IMR-90 (cell line): Measurements from ENCODE around the gene CLEC16A. TPM values are rescaled to one million over a fixed set of nuclear protein-coding genes. Genes with fewer than 3 reads are reported as not detected.

ENCODE experiments used
- ATAC-seq: fragments of 200-7000 bp; cut with Tn5 transposase; 2 replicates; pipeline ENCODE4 v1.9.1; 2020; ENCODE audit warnings: low read depth, mild to moderate bottlenecking, moderate library complexity
- BruUV-seq: library from RNA; stranded (reverse); fragments of 400-500 nt; replicated peaks from 2 replicates; lab custom pipeline; 2021; lab: Mats Ljungman, UMichigan
- CTCF ChIA-PET: fragments of 300-600 bp; formaldehyde crosslinking; extraction: SDS; loops from one replicate; lab custom pipeline; 2021; ENCODE audit warnings: antibody characterized with exemption; lab: Yijun Ruan, JAX
- POLR2A ChIA-PET: fragments of 300-600 bp; sonication (Branson Sonifier 250); formaldehyde crosslinking; loops from one replicate; lab custom pipeline; 2022; ENCODE audit warnings: antibody characterized with exemption; ENCODE audit not compliant: unreplicated experiment; lab: Charles Lee
- DNase-seq: peaks from one replicate; pipeline ENCODE4 v3.0.0; 2013
- H2AFZ ChIP-seq: replicated peaks from 2 replicates; pipeline ENCODE3; 2013; ENCODE audit warnings: low read length, mild to moderate bottlenecking; ENCODE audit not compliant: poor library complexity
- H2AK5ac ChIP-seq: 2 replicates; pipeline ENCODE4 v1.6.1; 2013; ENCODE audit warnings: low read depth, low read length, inconsistent platforms
- H2AK9ac ChIP-seq: replicated peaks from 2 replicates; pipeline ENCODE3; 2013; ENCODE audit warnings: mild to moderate bottlenecking, low read depth, low read length, moderate library complexity; ENCODE audit not compliant: poor library complexity
- H2BK120ac ChIP-seq: 2 replicates; pipeline ENCODE4 v1.6.1; 2013; ENCODE audit warnings: low read depth, low read length, inconsistent platforms
- H2BK15ac ChIP-seq: 3 replicates; pipeline ENCODE4 v1.6.1; 2013; ENCODE audit warnings: low read depth, low read length, inconsistent platforms
- H2BK20ac ChIP-seq: 2 replicates; pipeline ENCODE4 v1.6.1; 2013; ENCODE audit warnings: low read depth, mild to moderate bottlenecking, inconsistent platforms, low read length, moderate library complexity
- H2BK5ac ChIP-seq: 2 replicates; pipeline ENCODE4 v1.6.1; 2013; ENCODE audit warnings: mild to moderate bottlenecking, low read depth, low read length, inconsistent platforms; ENCODE audit not compliant: poor library complexity, severe bottlenecking
- H3K14ac ChIP-seq: replicated peaks from 2 replicates; pipeline ENCODE4 v1.6.1; 2013; ENCODE audit warnings: low read depth, low read length, inconsistent platforms
- H3K18ac ChIP-seq: 2 replicates; pipeline ENCODE4 v1.6.1; 2013; ENCODE audit warnings: low read depth, low read length, control low read depth
- H3K23ac ChIP-seq: 2 replicates; pipeline ENCODE4 v1.6.1; 2013; ENCODE audit warnings: low read depth, low read length, inconsistent platforms
- H3K27ac ChIP-seq: 2 replicates; pipeline ENCODE4 v1.5.1; 2013; ENCODE audit warnings: mild to moderate bottlenecking, control low read depth, low read length; ENCODE audit not compliant: insufficient read depth
- H3K27me3 ChIP-seq: 2 replicates; pipeline ENCODE4 v1.6.1; 2013; ENCODE audit warnings: low read length; ENCODE audit not compliant: control insufficient read depth, insufficient read depth
- H3K36me3 ChIP-seq: 2 replicates; pipeline ENCODE4 v1.6.1; 2013; ENCODE audit warnings: low read length, mixed read lengths; ENCODE audit not compliant: control insufficient read depth, insufficient read depth
- H3K4ac ChIP-seq: 2 replicates; pipeline ENCODE4 v1.6.1; 2013; ENCODE audit warnings: low read depth, low read length, inconsistent platforms
- H3K4me1 ChIP-seq: 2 replicates; pipeline ENCODE4 v1.6.1; 2013; ENCODE audit warnings: low read length, mixed read lengths; ENCODE audit not compliant: control insufficient read depth, insufficient read depth
- H3K4me2 ChIP-seq: 2 replicates; pipeline ENCODE4 v1.6.1; 2013; ENCODE audit warnings: low read depth, mild to moderate bottlenecking, control low read depth, low read length, moderate library complexity
- H3K4me3 ChIP-seq: 2 replicates; pipeline ENCODE4 v1.5.1; 2013; ENCODE audit warnings: low read depth, mild to moderate bottlenecking, control low read depth, low read length, moderate library complexity; ENCODE audit not compliant: insufficient read depth
- H3K56ac ChIP-seq: 2 replicates; pipeline ENCODE4 v1.6.1; 2013; ENCODE audit warnings: low read length, inconsistent platforms; ENCODE audit not compliant: insufficient read depth; ENCODE audit errors: extremely low read depth
- H3K79me1 ChIP-seq, 2 experiments: 2 replicates each; pipeline ENCODE4 v1.6.1; 2013; ENCODE audit warnings: low read length in 2 of 2, inconsistent platforms in 1 of 2, low read depth in 1 of 2
- H3K9ac ChIP-seq: 2 replicates; pipeline ENCODE4 v1.6.1; 2013; ENCODE audit warnings: low read depth, low read length, control low read depth
- H3K9me1 ChIP-seq: 2 replicates; pipeline ENCODE4 v1.6.1; 2013; ENCODE audit warnings: low read length, inconsistent platforms; ENCODE audit not compliant: insufficient read depth
- H3K9me3 ChIP-seq: 2 replicates; pipeline ENCODE4 v1.6.1; 2013; ENCODE audit warnings: low read length; ENCODE audit not compliant: control insufficient read depth, insufficient read depth
- H4K20me1 ChIP-seq: 2 replicates; pipeline ENCODE4 v1.6.1; 2013; ENCODE audit warnings: low read length, inconsistent platforms; ENCODE audit not compliant: insufficient read depth
- H4K5ac ChIP-seq: 2 replicates; pipeline ENCODE4 v1.6.1; 2013; ENCODE audit warnings: mild to moderate bottlenecking, low read depth, low read length, control low read depth
- H4K8ac ChIP-seq, 2 experiments: 2 replicates each; pipeline ENCODE4 v1.6.1; 2013; ENCODE audit warnings: low read depth in 2 of 2, low read length in 2 of 2, control low read depth in 1 of 2, inconsistent platforms in 1 of 2
- H4K91ac ChIP-seq: 2 replicates; pipeline ENCODE4 v1.6.1; 2013; ENCODE audit warnings: low read depth, low read length, inconsistent platforms; ENCODE audit not compliant: insufficient read depth
- CEBPB ChIP-seq: IDR thresholded peaks from 2 replicates; pipeline ENCODE4 v1.6.1; 2012; ENCODE audit warnings: low read depth, low read length, improper control_type of control experiment
- CHD1 ChIP-seq: IDR thresholded peaks from 2 replicates; pipeline ENCODE4 v1.6.1; 2012; ENCODE audit warnings: low read depth, low read length, improper control_type of control experiment
- ELK1 ChIP-seq: fragments of 150-350 bp; IDR thresholded peaks from 2 replicates; pipeline ENCODE4 v1.6.1; 2016; ENCODE audit warnings: low read depth, mild to moderate bottlenecking, low read length, moderate library complexity, borderline replicate concordance
- FOS ChIP-seq: fragments of 150-350 bp; IDR thresholded peaks from 2 replicates; pipeline ENCODE4 v1.6.1; 2016; ENCODE audit warnings: low read depth, low read length
- MAZ ChIP-seq: IDR thresholded peaks from 2 replicates; pipeline ENCODE4 v1.6.1; 2012; ENCODE audit warnings: low read depth, mild to moderate bottlenecking, low read length, improper control_type of control experiment, moderate library complexity, borderline replicate concordance
- POLR2A ChIP-seq: IDR thresholded peaks from 2 replicates; pipeline ENCODE4 v1.6.1; 2012; ENCODE audit warnings: mild to moderate bottlenecking, low read depth, low read length
- RCOR1 ChIP-seq: IDR thresholded peaks from 2 replicates; pipeline ENCODE4 v1.6.1; 2012; ENCODE audit warnings: mild to moderate bottlenecking, low read length, improper control_type of control experiment; ENCODE audit not compliant: insufficient replicate concordance
- SMC3 ChIP-seq: fragments of 150-350 bp; IDR thresholded peaks from 2 replicates; pipeline ENCODE4 v1.6.1; 2016; ENCODE audit warnings: low read depth, mild to moderate bottlenecking, antibody characterized with exemption, low read length, moderate library complexity
- WGBS, 2 experiments: methylation state at CpG; one replicate each; pipeline versions ENCODE4 v1.1.5 to v1.1.7; 2013; ENCODE audit warnings: missing lambda C conversion rate in 2 of 2; ENCODE audit not compliant: insufficient read length in 1 of 2; ENCODE audit errors: extremely low coverage in 2 of 2; 5-methylcytosine and 5-hydroxymethylcytosine counted together
- dilution Hi-C: fragments of 300-500 bp; cut with HindIII; formaldehyde crosslinking; loops from one replicate; pipeline ENCODE4 v1.14.3; 2018; ENCODE audit warnings: low sequenced_read_pairs; ENCODE audit not compliant: unreplicated experiment
- in situ Hi-C: fragments of 300-500 bp; cut with MboI; formaldehyde crosslinking; loops from 3 replicates; pipeline ENCODE4 v1.14.3; 2019; ENCODE audit warnings: low sequenced_read_pairs, inconsistent platforms, mixed read lengths
- intact Hi-C: fragments of 100-400 bp; cut with micrococcal nuclease; formaldehyde crosslinking; loops from 2 replicates; pipeline ENCODE4 v1.10.0; 2022
- polyA plus RNA-seq, 3 experiments: library from polyadenylated mRNA; depleted of rRNA; stranded (reverse); fragments of >200 nt; gene quantifications; 2 replicates each; pipeline ENCODE4 v1.2.3, GENCODE V29; 2012; ENCODE audit warnings: low replicate concordance in 1 of 3
- total RNA-seq: library from RNA; depleted of rRNA; stranded (reverse); fragments of >200 nt; gene quantifications from 2 replicates; pipeline ENCODE4 v1.2.3, GENCODE V29; 2012

Gene CLEC16A
- total and polyA plus RNA-seq, 2 of the 4 experiments (the other 2 are of a cell fraction), result 15.9 to 16.5 TPM

- Histone ChIP-seq H3K4ac (no peak overlapping the region; the same call in 1 of the 2 replicates), H3K14ac (0 out of 2 replicates have a peak overlapping the region, but pooled peaks have one; percentile 23), H2BK5ac (no peak overlapping the region), H3K27me3 (no peaks in the 10 kb centered on the region), H3K36me3 (peaks cover 21% of the 10 kb centered on the region), H4K8ac (0 out of 4 replicates have a peak overlapping the region, but pooled peaks of 1 of the 2 experiments have one; percentile 19), H3K9me3 (no peaks in the 10 kb centered on the region), H3K9ac (no peak overlapping the region), H2BK20ac (0 out of 2 replicates have a peak overlapping the region, but pooled peaks have one; percentile 18), H2BK120ac (no peak overlapping the region), H2BK15ac (no peak overlapping the region), H3K79me1 (peaks cover 3 to 21% of the 10 kb centered on the region in 2 experiments; a peak in 1 of 4 replicates), H3K56ac (no peak overlapping the region), H4K5ac (no peak overlapping the region), H2AK9ac (peak overlapping the region; percentile 50), H3K4me1 (peaks cover 21% of the 10 kb centered on the region), H3K18ac (no peak overlapping the region), H2AFZ (no peak overlapping the region), H3K27ac (no peak overlapping the region), H4K20me1 (no peaks in the 10 kb centered on the region), H4K91ac (0 out of 2 replicates have a peak overlapping the region, but pooled peaks have one; percentile 23), H3K9me1 (peaks cover 31% of the 10 kb centered on the region), H3K4me3 (no peak overlapping the region), H3K4me2 (no peak overlapping the region), H2AK5ac (no peak overlapping the region; the same call in 1 of the 2 replicates), H3K23ac (no peak overlapping the region)
- CTCF ChIA-PET, result no interaction called here
- 95% methylated on average over 5 of the region's 7 CpGs; no CpG with 5 or more reads in 1 of the 2 experiments for WGBS, 2 experiments
- in situ Hi-C loops, result no loop called here
- ATAC-seq (no peak), DNase-seq (no peak)
- POLR2A ChIA-PET, result no interaction called here
- no TSS peak for BruUV-seq
- no peak for TF ChIP-seq FOS
- no peak for TF ChIP-seq CEBPB
- no peak for TF ChIP-seq RCOR1
- no peak for TF ChIP-seq ELK1
- TF ChIP-seq MAZ, result no peak
- TF ChIP-seq POLR2A, result no peak
- no peak for TF ChIP-seq CHD1
- no peak for TF ChIP-seq SMC3
- dilution Hi-C loops, result no loop called here
- intact Hi-C loops, result no loop called here
Measured at GRCh38 chr16:11050536-11050935, 106.2 kb downstream of the CLEC16A start.
